GM12873 (cell line): ENCODE results near the gene SMIM10L1.

Experiments used
- CTCF ChIP-seq: IDR thresholded peaks from 2 replicates; pipeline ENCODE4 v1.5.1; 2012; ENCODE audit warnings: low read depth, mild to moderate bottlenecking, moderate library complexity, low read length, control low read depth; ENCODE audit not compliant: insufficient read depth; ENCODE audit errors: missing control alignments

Gene SMIM10L1

GRCh38 chr12:11143352-11143751 is 27.6 kb upstream of the SMIM10L1 start:
- no peak for TF ChIP-seq CTCF

DNA sequence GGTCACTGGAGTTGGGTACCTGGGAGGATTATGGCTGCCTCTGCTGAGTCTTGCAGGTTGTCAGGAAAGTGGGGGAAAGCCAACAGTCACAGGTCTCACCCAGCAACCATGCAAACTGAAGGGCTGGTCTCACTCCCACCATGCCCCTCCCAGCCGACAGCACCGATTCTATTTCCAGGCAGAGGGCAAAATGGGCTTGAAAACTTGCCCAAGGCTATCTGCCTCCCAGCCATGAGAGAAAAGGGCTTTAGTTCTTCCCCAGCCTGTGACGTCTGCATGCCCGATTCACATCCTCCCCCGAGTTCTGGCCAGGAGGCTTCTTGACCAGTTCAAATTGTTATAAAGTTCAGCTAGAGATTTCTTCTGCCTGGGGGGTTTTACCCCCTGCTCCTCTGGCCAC is 26.7 kb upstream of the SMIM10L1 start:
- TF ChIP-seq CTCF, result no peak

DNA sequence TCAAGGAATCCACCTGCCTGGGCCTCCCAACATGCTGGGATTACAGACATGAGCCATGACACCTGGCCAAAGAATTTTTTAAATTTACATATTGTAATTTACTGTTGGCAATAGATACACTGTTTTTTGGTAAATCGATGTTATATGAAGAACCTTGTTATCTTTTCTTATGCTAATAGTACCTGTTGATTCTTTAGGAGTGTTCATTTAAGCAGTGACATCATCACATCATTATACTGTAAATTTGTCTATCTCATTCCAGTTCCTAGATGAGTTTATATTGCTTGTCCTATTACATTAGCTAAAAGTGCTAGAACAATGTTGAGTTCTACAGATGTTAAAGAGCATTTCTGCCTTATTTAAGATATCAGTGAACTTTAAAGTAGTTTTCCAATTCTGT is 23.6 kb upstream of the SMIM10L1 start:
- no peak for TF ChIP-seq CTCF

GRCh38 chr12:11150832-11151231 is 20.2 kb upstream of the SMIM10L1 start:
- no peak for TF ChIP-seq CTCF

DNA sequence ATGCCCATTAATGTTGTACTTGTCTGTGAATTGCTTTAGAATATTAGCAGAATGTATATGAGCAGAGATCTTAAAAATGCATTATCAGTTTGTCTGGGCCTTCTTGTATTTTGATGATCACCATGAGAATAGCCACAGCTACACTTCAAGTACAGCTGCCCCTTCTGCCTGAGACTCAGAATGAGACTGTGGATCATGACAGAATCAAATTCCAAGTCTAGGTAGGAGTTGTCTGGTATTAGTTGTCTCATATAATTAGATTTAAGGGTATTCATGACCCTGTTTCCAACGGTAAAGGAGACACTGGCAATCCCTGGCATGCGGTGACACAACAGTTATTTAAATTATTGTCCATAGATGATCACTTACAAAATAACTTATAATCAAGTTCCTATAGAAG is 18.3 kb upstream of the SMIM10L1 start:
- TF ChIP-seq CTCF, result no peak

- no peak for TF ChIP-seq CTCF
These were observed 16.5 kb upstream of the SMIM10L1 start for GRCh38 chr12:11154400-11154925.

DNA sequence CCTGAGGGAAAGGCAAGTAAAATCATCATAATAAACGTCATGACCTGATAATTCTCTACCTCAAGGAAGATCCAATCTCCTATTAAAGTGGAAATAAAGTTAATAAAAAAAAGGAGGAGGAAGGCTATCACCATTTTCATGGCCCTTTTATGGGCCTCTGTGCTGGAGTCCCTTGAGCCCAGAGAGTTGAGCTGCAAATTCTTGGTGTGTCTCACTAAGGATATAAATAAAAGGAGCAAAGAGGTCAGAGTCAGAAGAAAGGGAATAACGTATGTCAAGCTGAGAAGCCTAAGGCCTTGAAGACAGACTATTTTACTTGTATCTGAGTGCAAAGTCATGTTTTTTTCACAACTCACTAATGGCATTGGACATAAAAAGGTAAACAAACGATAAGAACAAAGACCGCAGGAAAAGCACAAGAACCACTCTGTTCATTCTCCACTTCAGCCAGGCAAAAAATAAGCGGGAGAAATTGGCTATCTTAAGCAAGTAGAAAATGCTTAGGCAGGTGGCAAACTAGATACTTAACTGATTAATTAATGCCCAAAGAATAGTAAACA is 12.0 kb upstream of the SMIM10L1 start:
- TF ChIP-seq CTCF, result no peak
